GM23338 (cell line): ENCODE results near the gene RNF220. TPM values are rescaled to one million over a fixed set of nuclear protein-coding genes. Genes with fewer than 3 reads are reported as not detected.

Experiments used
- ATAC-seq: fragments of 200-7000 bp; cut with Tn5 transposase; 3 replicates; pipeline ENCODE4 v1.9.1; 2020
- DNase-seq: peaks from one replicate; pipeline ENCODE4 v3.0.0-alpha.2; 2015; ENCODE audit warnings: low spot score
- H2AFZ ChIP-seq: fragments of 200-600 bp; sonication (generic); 2 replicates; pipeline ENCODE4 v1.8.0; 2016; ENCODE audit warnings: antibody characterized with exemption, mild to moderate bottlenecking, moderate library complexity
- H3F3A ChIP-seq: fragments of 200-600 bp; sonication (generic); replicated peaks from 2 replicates; pipeline ENCODE4 v1.8.0; 2017; ENCODE audit warnings: antibody characterized with exemption, mixed run types, low read depth
- H3K27ac ChIP-seq: fragments of 200-600 bp; sonication (generic); 2 replicates; pipeline ENCODE4 v1.6.1; 2016; ENCODE audit warnings: low read depth
- H3K27me3 ChIP-seq: fragments of 200-600 bp; sonication (generic); 2 replicates; pipeline ENCODE4 v1.8.0; 2016; ENCODE audit warnings: mild to moderate bottlenecking, mixed run types, moderate library complexity; ENCODE audit not compliant: insufficient read depth
- H3K36me3 ChIP-seq: fragments of 200-600 bp; sonication (generic); 2 replicates; pipeline ENCODE4 v1.8.0; 2016; ENCODE audit warnings: mild to moderate bottlenecking; ENCODE audit not compliant: insufficient read depth
- H3K4me1 ChIP-seq: fragments of 200-600 bp; sonication (generic); 2 replicates; pipeline ENCODE4 v1.8.0; 2016; ENCODE audit warnings: mild to moderate bottlenecking, moderate library complexity; ENCODE audit not compliant: insufficient read depth
- H3K4me2 ChIP-seq: fragments of 200-600 bp; sonication (generic); 2 replicates; pipeline ENCODE4 v1.7.1; 2017; ENCODE audit warnings: mixed run types
- H3K4me3 ChIP-seq: fragments of 200-600 bp; sonication (generic); 2 replicates; pipeline ENCODE4 v1.6.1; 2016; ENCODE audit warnings: mixed run types
- H3K79me2 ChIP-seq: fragments of 200-600 bp; sonication (generic); replicated peaks from 2 replicates; pipeline ENCODE4 v1.8.0; 2017; ENCODE audit warnings: mild to moderate bottlenecking; ENCODE audit not compliant: insufficient read depth
- H3K9me2 ChIP-seq: fragments of 200-600 bp; sonication (generic); 2 replicates; pipeline ENCODE4 v1.8.0; 2017; ENCODE audit not compliant: insufficient read depth
- H4K20me1 ChIP-seq: fragments of 200-600 bp; sonication (generic); replicated peaks from 2 replicates; pipeline ENCODE4 v1.8.0; 2017; ENCODE audit warnings: mild to moderate bottlenecking; ENCODE audit not compliant: insufficient read depth
- H3K27ac Mint-ChIP-seq: 2 replicates; pipeline ENCODE4 v1.8.0; 2020; ENCODE audit warnings: inconsistent platforms, mild to moderate bottlenecking, moderate library complexity, mixed read lengths
- H3K27me3 Mint-ChIP-seq: 3 replicates; pipeline ENCODE4 v1.8.0; 2022; ENCODE audit warnings: low read depth, mild to moderate bottlenecking, moderate library complexity, mixed read lengths, inconsistent platforms; ENCODE audit not compliant: insufficient read depth, poor library complexity
- H3K36me3 Mint-ChIP-seq: 3 replicates; pipeline ENCODE4 v1.8.0; 2021; ENCODE audit warnings: low read depth, mild to moderate bottlenecking, inconsistent platforms, moderate library complexity, mixed read lengths
- H3K4me1 Mint-ChIP-seq: 3 replicates; pipeline ENCODE4 v1.8.0; 2020; ENCODE audit warnings: mild to moderate bottlenecking, inconsistent platforms, mixed read lengths
- H3K4me3 Mint-ChIP-seq: 3 replicates; pipeline ENCODE4 v1.8.0; 2021; ENCODE audit warnings: moderate library complexity, mild to moderate bottlenecking, inconsistent platforms, mixed read lengths
- H3K9me3 Mint-ChIP-seq: 3 replicates; pipeline ENCODE4 v1.8.0; 2020; ENCODE audit warnings: moderate library complexity, mild to moderate bottlenecking, inconsistent platforms, mixed read lengths
- CREB1 ChIP-seq: fragments of 250-450 bp; sonication (Bioruptor Pico); IDR thresholded peaks from 2 replicates; pipeline ENCODE4 v1.5.0; 2020; ENCODE audit warnings: low read depth, mild to moderate bottlenecking, moderate library complexity
- CTCF ChIP-seq, 2 experiments: fragments of 200-600 bp in 1 of 2; sonication (generic) in 1 of 2; conservative IDR thresholded peaks; 2 replicates each; pipeline versions ENCODE4 v1.5.1 to v1.6.1; 2016 to 2017; ENCODE audit warnings: antibody characterized with exemption in 2 of 2, low read depth in 2 of 2, mild to moderate bottlenecking in 2 of 2, moderate library complexity in 1 of 2
- ETS1 ChIP-seq: IDR thresholded peaks from 2 replicates; pipeline ENCODE4 v1.6.1; 2016; ENCODE audit warnings: antibody characterized with exemption
- EZH2 ChIP-seq: fragments of 200-600 bp; sonication (generic); IDR thresholded peaks from one replicate; pipeline ENCODE4 v1.8.0; 2017; ENCODE audit warnings: antibody characterized with exemption, mild to moderate bottlenecking, low read depth; ENCODE audit not compliant: unreplicated experiment
- EZH2phosphoT487 ChIP-seq: fragments of 200-600 bp; sonication (generic); IDR thresholded peaks from one replicate; pipeline ENCODE4 v1.8.1; 2018; ENCODE audit warnings: antibody characterized with exemption; ENCODE audit not compliant: unreplicated experiment
- JUNB ChIP-seq: IDR thresholded peaks from one replicate; pipeline ENCODE4 v1.6.1; 2016; ENCODE audit warnings: antibody characterized with exemption; ENCODE audit not compliant: unreplicated experiment
- NANOG ChIP-seq: IDR thresholded peaks from 2 replicates; pipeline ENCODE4 v1.6.1; 2016; ENCODE audit warnings: antibody characterized with exemption, borderline replicate concordance
- POLR2AphosphoS5 ChIP-seq: IDR thresholded peaks from 2 replicates; pipeline ENCODE4 v1.6.1; 2016; ENCODE audit warnings: antibody characterized with exemption, low read depth
- REST ChIP-seq: IDR thresholded peaks from one replicate; pipeline ENCODE4 v1.6.1; 2018; ENCODE audit warnings: antibody characterized with exemption; ENCODE audit not compliant: unreplicated experiment
- STAT1 ChIP-seq: IDR thresholded peaks from one replicate; pipeline ENCODE4 v1.6.1; 2016; ENCODE audit warnings: antibody characterized with exemption; ENCODE audit not compliant: unreplicated experiment
- ZNF114 ChIP-seq: fragments of 250-450 bp; sonication (Bioruptor Pico); IDR thresholded peaks from 2 replicates; pipeline ENCODE4 v1.5.0; 2020; ENCODE audit warnings: mild to moderate bottlenecking, moderate library complexity
- ZNF331 ChIP-seq: fragments of 250-450 bp; sonication (Bioruptor Pico); IDR thresholded peaks from 2 replicates; pipeline ENCODE4 v1.5.0; 2020; ENCODE audit warnings: low read depth, mild to moderate bottlenecking, moderate library complexity
- ZNF462 ChIP-seq: fragments of 250-450 bp; sonication (Bioruptor Pico); IDR thresholded peaks from 2 replicates; pipeline ENCODE4 v1.5.0; 2020; ENCODE audit warnings: mild to moderate bottlenecking, moderate library complexity
- polyA plus RNA-seq: library from polyadenylated mRNA; unstranded; fragments of >200 nt; fragmentation: Nextera tagmentation; extraction: Ambion mirVana; gene quantifications from 2 replicates; pipeline ENCODE4 v1.2.1, GENCODE V29; 2016
- total RNA-seq: library from RNA; depleted of rRNA; stranded (reverse); fragments of >200 nt; shearing (Covaris generic); gene quantifications from 2 replicates; pipeline ENCODE4 v1.2.3, GENCODE V29; 2014

RNF220 gene
- total and polyA plus RNA-seq, 2 experiments from 2014 or later, result 72.8 to 168 TPM

GRCh38 chr1:44467566-44467965 is 62.5 kb downstream of the RNF220 start:
- H3K79me2 ChIP-seq, result no peaks in the 10 kb centered on the region; the same call in 1 of the 2 replicates
- no peaks in the 10 kb centered on the region; the same call in 1 of the 2 replicates for H4K20me1 ChIP-seq
- no peak overlapping the region for H3K27ac ChIP-seq
- no peak for TF ChIP-seq JUNB
- no peak for TF ChIP-seq ZNF114
- no peak for TF ChIP-seq NANOG
- no peak for TF ChIP-seq CREB1 (CRISPR knock-in tag)
- TF ChIP-seq EZH2, result no peak
- TF ChIP-seq STAT1, result no peak
- TF ChIP-seq ETS1, result no peak
- TF ChIP-seq POLR2AphosphoS5, result no peak
- TF ChIP-seq CTCF (conservative IDR thresholded peaks at IDR 0.05; ENCODE audit: low read depth in 2 of 2), result no peak
- TF ChIP-seq REST, result no peak
- TF ChIP-seq ZNF462 (CRISPR knock-in tag), result no peak
- TF ChIP-seq EZH2phosphoT487, result no peak
- no peak for TF ChIP-seq ZNF331 (CRISPR knock-in tag)
- no peak for DNase-seq
- Mint-ChIP-seq H3K9me3 (peaks cover 8% of the 10 kb centered on the region), H3K27me3 (peaks cover 3% of the 10 kb centered on the region), H3K27ac (no peak overlapping the region), H3K36me3 (peaks cover 27% of the 10 kb centered on the region), H3K4me1 (peaks cover 4% of the 10 kb centered on the region), H3K4me3 (no peak overlapping the region)
- no peaks in the 10 kb centered on the region for H3K27me3 ChIP-seq
- ATAC-seq, result no peak
- H2AFZ ChIP-seq, result no peak overlapping the region
- no peak overlapping the region for H3K4me3 ChIP-seq
- no peaks in the 10 kb centered on the region for H3K36me3 ChIP-seq
- H3K9me2 ChIP-seq, result no peaks in the 10 kb centered on the region; the same call in 1 of the 2 replicates
- H3F3A ChIP-seq, result 0 out of 2 replicates have a peak, but pooled peaks cover 5% of the 10 kb centered on the region
- peaks cover 4% of the 10 kb centered on the region for H3K4me1 ChIP-seq
- no peak overlapping the region for H3K4me2 ChIP-seq
